Activated T-cell treated with anti-CD3 and anti-CD28 coated beads, Interleukin-2, amount 50 U/mL, for 4 hours (primary cell): ENCODE results near the gene HPX. TPM values are rescaled to one million over a fixed set of nuclear protein-coding genes. Genes with fewer than 3 reads are reported as not detected.
A peak's percentile ranks its signal among the peaks of the same experiment; 100 is the strongest.

Source experiments
- ATAC-seq, 2 donors: fragments of 200-7000 bp; cut with Tn5 transposase; one replicate each; pipeline ENCODE4 v1.10.0; 2021
- DNase-seq: peaks from one replicate; pipeline ENCODE4 v3.0.0-alpha.2; 2020
- H3K27me3 Mint-ChIP-seq: one replicate; pipeline ENCODE4 v1.8.0; 2021; ENCODE audit warnings: low read depth, mixed read lengths
- H3K36me3 Mint-ChIP-seq: one replicate; pipeline ENCODE4 v1.8.0; 2022; ENCODE audit warnings: mixed read lengths; ENCODE audit not compliant: insufficient read depth
- H3K4me1 Mint-ChIP-seq: one replicate; pipeline ENCODE4 v1.8.0; 2021; ENCODE audit warnings: low read depth, mixed read lengths
- H3K4me3 Mint-ChIP-seq: one replicate; pipeline ENCODE4 v1.8.0; 2021; ENCODE audit warnings: mild to moderate bottlenecking, moderate library complexity, mixed read lengths
- H3K9me3 Mint-ChIP-seq: one replicate; pipeline ENCODE4 v1.8.0; 2021; ENCODE audit warnings: mixed read lengths
- total RNA-seq, 3 donors: library from RNA; stranded (reverse); gene quantifications; one replicate each; pipeline ENCODE4 v1.2.1, GENCODE V29; 2021

HPX gene
- total RNA-seq, 3 donors from 2014 or later: 0.71 to 2.0 (median 0.96) TPM

GRCh38 chr11:6414874-6415328 lies 25.9 kb downstream of the HPX start:
- peaks cover 28% of the 10 kb centered on the region for H3K4me1 Mint-ChIP-seq
- no peak overlapping the region for H3K4me3 Mint-ChIP-seq
- H3K36me3 Mint-ChIP-seq: peaks cover 6% of the 10 kb centered on the region
- ATAC-seq (peak in 1 of 2 donors; percentile 13), DNase-seq (no peak)
- no peaks in the 10 kb centered on the region for H3K27me3 Mint-ChIP-seq
- no peaks in the 10 kb centered on the region for H3K9me3 Mint-ChIP-seq

- Mint-ChIP-seq H3K27me3 (no peaks in the 10 kb centered on the region), H3K36me3 (peaks cover 9% of the 10 kb centered on the region), H3K4me3 (no peak overlapping the region), H3K9me3 (no peaks in the 10 kb centered on the region), H3K4me1 (peaks cover 31% of the 10 kb centered on the region)
- peak; percentile 66 for DNase-seq
- ATAC-seq: peak; percentile 88 to 89
Observed at GRCh38 chr11:6413791-6414201, 27.0 kb downstream of the HPX start.

- no peak overlapping the region for H3K4me3 Mint-ChIP-seq
- H3K4me1 Mint-ChIP-seq: peaks cover 44% of the 10 kb centered on the region
- no peak for ATAC-seq
- peaks cover 12% of the 10 kb centered on the region for H3K36me3 Mint-ChIP-seq
- H3K27me3 Mint-ChIP-seq: no peaks in the 10 kb centered on the region
- no peaks in the 10 kb centered on the region for H3K9me3 Mint-ChIP-seq
- no peak for DNase-seq
Observed at GRCh38 chr11:6411594-6412031, 29.2 kb downstream of the HPX start.

GRCh38 chr11:6410695-6411430 lies 29.9 kb downstream of the HPX start:
- no peaks in the 10 kb centered on the region for H3K27me3 Mint-ChIP-seq
- peaks cover 52% of the 10 kb centered on the region for H3K4me1 Mint-ChIP-seq

GRCh38 chr11:6406370-6406769 lies 34.4 kb downstream of the HPX start:
- no peaks in the 10 kb centered on the region for H3K27me3 Mint-ChIP-seq
- no peaks in the 10 kb centered on the region for H3K9me3 Mint-ChIP-seq
- H3K36me3 Mint-ChIP-seq: peaks cover 12% of the 10 kb centered on the region
- no peak for DNase-seq
- no peak overlapping the region for H3K4me3 Mint-ChIP-seq
- no peak for ATAC-seq
- peaks cover 79% of the 10 kb centered on the region for H3K4me1 Mint-ChIP-seq

More at GRCh38 chr11:6410695-6411430, 29.9 kb downstream of the HPX start:
- no peak for ATAC-seq
- H3K4me3 Mint-ChIP-seq: no peak overlapping the region
- DNase-seq: no peak
- peaks cover 12% of the 10 kb centered on the region for H3K36me3 Mint-ChIP-seq
- no peaks in the 10 kb centered on the region for H3K9me3 Mint-ChIP-seq

GRCh38 chr11:6405846-6406245 lies 34.9 kb downstream of the HPX start:
- ATAC-seq: no peak
- Mint-ChIP-seq H3K4me3 (no peak overlapping the region), H3K9me3 (no peaks in the 10 kb centered on the region), H3K27me3 (no peaks in the 10 kb centered on the region), H3K4me1 (peaks cover 81% of the 10 kb centered on the region), H3K36me3 (peaks cover 14% of the 10 kb centered on the region)
- DNase-seq: no peak

- no peaks in the 10 kb centered on the region for H3K9me3 Mint-ChIP-seq
- H3K4me1 Mint-ChIP-seq: peaks cover 82% of the 10 kb centered on the region
- no peak overlapping the region for H3K4me3 Mint-ChIP-seq
- DNase-seq (no peak), ATAC-seq (no peak)
- H3K36me3 Mint-ChIP-seq: peaks cover 13% of the 10 kb centered on the region
- H3K27me3 Mint-ChIP-seq: no peaks in the 10 kb centered on the region
Observed at GRCh38 chr11:6405052-6405667, 35.6 kb downstream of the HPX start.

- peak; percentile 55 to 56 for ATAC-seq
- DNase-seq: peak; percentile 20
- Mint-ChIP-seq H3K4me3 (peak overlapping the region; percentile 3), H3K4me1 (peaks cover 76% of the 10 kb centered on the region), H3K9me3 (no peaks in the 10 kb centered on the region), H3K36me3 (peaks cover 16% of the 10 kb centered on the region), H3K27me3 (no peaks in the 10 kb centered on the region)
Observed at GRCh38 chr11:6404342-6405051, 36.3 kb downstream of the HPX start.

- no peaks in the 10 kb centered on the region for H3K9me3 Mint-ChIP-seq
- peaks cover 21% of the 10 kb centered on the region for H3K36me3 Mint-ChIP-seq
- H3K4me3 Mint-ChIP-seq: no peak overlapping the region
- no peak for DNase-seq
- H3K27me3 Mint-ChIP-seq: no peaks in the 10 kb centered on the region
- H3K4me1 Mint-ChIP-seq: peaks cover 77% of the 10 kb centered on the region
- ATAC-seq: no peak
Observed at GRCh38 chr11:6403539-6403938, 37.2 kb downstream of the HPX start.

- ATAC-seq (peak; percentile 83 to 84), DNase-seq (peak; percentile 45)
- Mint-ChIP-seq H3K4me1 (peaks cover 76% of the 10 kb centered on the region), H3K36me3 (peaks cover 22% of the 10 kb centered on the region), H3K27me3 (no peaks in the 10 kb centered on the region), H3K9me3 (no peaks in the 10 kb centered on the region), H3K4me3 (peak overlapping the region; percentile 79)
Observed at GRCh38 chr11:6402561-6402981, 38.2 kb downstream of the HPX start.

GRCh38 chr11:6402061-6402470 lies 38.7 kb downstream of the HPX start:
- Mint-ChIP-seq H3K4me3 (peak overlapping the region; percentile 79), H3K36me3 (peaks cover 22% of the 10 kb centered on the region), H3K4me1 (peaks cover 71% of the 10 kb centered on the region), H3K9me3 (no peaks in the 10 kb centered on the region), H3K27me3 (no peaks in the 10 kb centered on the region)
- DNase-seq: no peak
- peak; percentile 27 to 41 for ATAC-seq

- peaks cover 68% of the 10 kb centered on the region for H3K4me1 Mint-ChIP-seq
- H3K9me3 Mint-ChIP-seq: no peaks in the 10 kb centered on the region
- ATAC-seq (no peak), DNase-seq (no peak)
- no peaks in the 10 kb centered on the region for H3K27me3 Mint-ChIP-seq
- H3K36me3 Mint-ChIP-seq: peaks cover 24% of the 10 kb centered on the region
- H3K4me3 Mint-ChIP-seq: no peak overlapping the region
Observed at GRCh38 chr11:6401464-6401863, 39.3 kb downstream of the HPX start.

- H3K4me3 Mint-ChIP-seq: no peak overlapping the region
- ATAC-seq: no peak
- no peaks in the 10 kb centered on the region for H3K9me3 Mint-ChIP-seq
- H3K27me3 Mint-ChIP-seq: no peaks in the 10 kb centered on the region
- H3K36me3 Mint-ChIP-seq: peaks cover 26% of the 10 kb centered on the region
- no peak for DNase-seq
- peaks cover 67% of the 10 kb centered on the region for H3K4me1 Mint-ChIP-seq
Observed at GRCh38 chr11:6400431-6401345, 40.1 kb downstream of the HPX start.

GRCh38 chr11:6397636-6398035 lies 43.2 kb downstream of the HPX start:
- no peak overlapping the region for H3K4me3 Mint-ChIP-seq
- H3K36me3 Mint-ChIP-seq: peaks cover 26% of the 10 kb centered on the region
- H3K27me3 Mint-ChIP-seq: no peaks in the 10 kb centered on the region
- DNase-seq (no peak), ATAC-seq (no peak)
- H3K9me3 Mint-ChIP-seq: no peaks in the 10 kb centered on the region
- H3K4me1 Mint-ChIP-seq: peaks cover 53% of the 10 kb centered on the region
